GM19395 (cell line): ENCODE data around the gene PSMD12.
"Not testable (repeated sequence)": the region's sequence is repeated elsewhere in the genome, so short reads cannot be mapped to it uniquely, and the experiment has no call there.

Experiments
- ATAC-seq: cut with Tn5 transposase; IDR thresholded peaks from one replicate; pipeline ENCODE4 v1.9.1; 2021; ENCODE audit warnings: mild to moderate bottlenecking, moderate library complexity; ENCODE audit not compliant: unreplicated experiment

Gene PSMD12

GRCh38 chr17:67315865-67316264, 50.5 kb downstream of the PSMD12 start:
- no peak for ATAC-seq

- no peak for ATAC-seq
These were observed 54.1 kb downstream of the PSMD12 start for GRCh38 chr17:67312265-67312664.

GRCh38 chr17:67311575-67311974, 54.8 kb downstream of the PSMD12 start:
- ATAC-seq = no peak

- no peak for ATAC-seq
These were observed 56.0 kb downstream of the PSMD12 start for GRCh38 chr17:67310406-67310805.

- not testable (repeated sequence) for ATAC-seq
These were observed 60.7 kb downstream of the PSMD12 start for GRCh38 chr17:67305446-67306235.

- ATAC-seq = no peak
These were observed 68.9 kb downstream of the PSMD12 start for GRCh38 chr17:67297454-67297960.

GRCh38 chr17:67294451-67295199, 71.8 kb downstream of the PSMD12 start:
- no peak for ATAC-seq

- peak; percentile 97 for ATAC-seq
These were observed 72.8 kb downstream of the PSMD12 start for GRCh38 chr17:67293251-67294203.

GRCh38 chr17:67290711-67291291, 75.6 kb downstream of the PSMD12 start:
- ATAC-seq = no peak

- ATAC-seq = no peak
These were observed 76.1 kb downstream of the PSMD12 start for GRCh38 chr17:67290244-67290643.

GRCh38 chr17:67289181-67289876, 77.0 kb downstream of the PSMD12 start:
- ATAC-seq = no peak
